HEK293 (cell line): ENCODE data around the gene PLEKHG2.

ENCODE experiments used
- BCL11B ChIP-seq: fragments of 450-650 bp; formaldehyde crosslinking; IDR thresholded peaks from 2 replicates; pipeline ENCODE4 v1.5.1; 2016; ENCODE audit warnings: low read depth, missing biosample characterization, missing genetic modification characterization
- GLI2 ChIP-seq: fragments of 450-650 bp; formaldehyde crosslinking; IDR thresholded peaks from 2 replicates; pipeline ENCODE4; 2017; ENCODE audit warnings: missing biosample characterization, missing genetic modification characterization, low read depth, borderline replicate concordance
- MYNN ChIP-seq: fragments of 450-650 bp; formaldehyde crosslinking; IDR thresholded peaks from 2 replicates; pipeline ENCODE4 v1.5.1; 2016; ENCODE audit warnings: missing biosample characterization, missing genetic modification characterization, borderline replicate concordance
- MZF1 ChIP-seq: fragments of 450-650 bp; formaldehyde crosslinking; IDR thresholded peaks from 2 replicates; pipeline ENCODE4 v1.5.1; 2017; ENCODE audit warnings: missing biosample characterization, missing genetic modification characterization, borderline replicate concordance
- PRDM6 ChIP-seq: fragments of 450-650 bp; formaldehyde crosslinking; IDR thresholded peaks from 2 replicates; pipeline ENCODE4 v1.5.1; 2017; ENCODE audit warnings: missing biosample characterization, missing genetic modification characterization
- REST ChIP-seq: fragments of 450-650 bp; formaldehyde crosslinking; IDR thresholded peaks from 2 replicates; pipeline ENCODE4 v1.5.1; 2016; ENCODE audit warnings: missing biosample characterization, missing genetic modification characterization
- SP2 ChIP-seq: fragments of 450-650 bp; formaldehyde crosslinking; IDR thresholded peaks from 2 replicates; pipeline ENCODE4 v1.5.1; 2016; ENCODE audit warnings: missing biosample characterization, missing genetic modification characterization
- SP7 ChIP-seq: fragments of 450-650 bp; formaldehyde crosslinking; IDR thresholded peaks from 2 replicates; pipeline ENCODE4 v1.5.1; 2016; ENCODE audit warnings: missing biosample characterization, missing genetic modification characterization
- YY2 ChIP-seq: fragments of 450-650 bp; formaldehyde crosslinking; IDR thresholded peaks from 2 replicates; pipeline ENCODE4 v1.5.1; 2016; ENCODE audit warnings: missing biosample characterization, missing genetic modification characterization
- ZBTB8A ChIP-seq: fragments of 450-650 bp; formaldehyde crosslinking; IDR thresholded peaks from 2 replicates; pipeline ENCODE4 v1.5.1; 2016; ENCODE audit warnings: missing biosample characterization, missing genetic modification characterization
- ZFP37 ChIP-seq: fragments of 450-650 bp; formaldehyde crosslinking; IDR thresholded peaks from 2 replicates; pipeline ENCODE4 v1.5.1; 2016; ENCODE audit warnings: missing biosample characterization, missing genetic modification characterization
- ZNF114 ChIP-seq: fragments of 450-650 bp; formaldehyde crosslinking; IDR thresholded peaks from 2 replicates; pipeline ENCODE4 v1.5.0; 2017; ENCODE audit warnings: missing biosample characterization, missing genetic modification characterization
- ZNF155 ChIP-seq: fragments of 450-650 bp; formaldehyde crosslinking; IDR thresholded peaks from 2 replicates; pipeline ENCODE4 v1.5.1; 2016; ENCODE audit warnings: missing biosample characterization, missing genetic modification characterization
- ZNF169 ChIP-seq: fragments of 450-650 bp; formaldehyde crosslinking; IDR thresholded peaks from 2 replicates; pipeline ENCODE4 v1.5.1; 2016; ENCODE audit warnings: missing biosample characterization, missing genetic modification characterization
- ZNF175 ChIP-seq: fragments of 450-650 bp; formaldehyde crosslinking; IDR thresholded peaks from 2 replicates; pipeline ENCODE4 v1.5.1; 2016; ENCODE audit warnings: missing biosample characterization, missing genetic modification characterization
- ZNF239 ChIP-seq: fragments of 450-650 bp; formaldehyde crosslinking; IDR thresholded peaks from 2 replicates; pipeline ENCODE4 v1.5.1; 2016; ENCODE audit warnings: missing biosample characterization, missing genetic modification characterization
- ZNF302 ChIP-seq: fragments of 450-650 bp; formaldehyde crosslinking; IDR thresholded peaks from 2 replicates; pipeline ENCODE4 v1.5.1; 2016; ENCODE audit warnings: missing biosample characterization, missing genetic modification characterization, low read depth
- ZNF423 ChIP-seq: fragments of 450-650 bp; formaldehyde crosslinking; IDR thresholded peaks from 2 replicates; pipeline ENCODE4 v1.5.1; 2016; ENCODE audit warnings: missing biosample characterization, missing genetic modification characterization
- ZNF501 ChIP-seq: fragments of 450-650 bp; formaldehyde crosslinking; IDR thresholded peaks from 2 replicates; pipeline ENCODE4 v1.5.1; 2016; ENCODE audit warnings: missing biosample characterization, missing genetic modification characterization
- ZNF510 ChIP-seq: fragments of 450-650 bp; formaldehyde crosslinking; IDR thresholded peaks from 2 replicates; pipeline ENCODE4 v1.5.1; 2018; ENCODE audit warnings: mild to moderate bottlenecking, missing genetic modification characterization, missing biosample characterization; ENCODE audit not compliant: insufficient replicate concordance
- ZNF561 ChIP-seq: fragments of 450-650 bp; IDR thresholded peaks from 2 replicates; pipeline ENCODE4 v1.5.1; 2018; ENCODE audit warnings: missing biosample characterization, missing genetic modification characterization, borderline replicate concordance
- ZNF600 ChIP-seq: fragments of 450-650 bp; formaldehyde crosslinking; IDR thresholded peaks from 2 replicates; pipeline ENCODE4 v1.5.1; 2016; ENCODE audit warnings: missing biosample characterization, missing genetic modification characterization
- ZNF629 ChIP-seq: fragments of 450-650 bp; formaldehyde crosslinking; IDR thresholded peaks from 2 replicates; pipeline ENCODE4 v1.5.1; 2017; ENCODE audit warnings: missing biosample characterization, missing genetic modification characterization
- ZNF664 ChIP-seq: fragments of 450-650 bp; formaldehyde crosslinking; IDR thresholded peaks from 2 replicates; pipeline ENCODE4 v1.5.1; 2016; ENCODE audit warnings: missing biosample characterization, missing genetic modification characterization
- ZNF670 ChIP-seq: fragments of 450-650 bp; formaldehyde crosslinking; IDR thresholded peaks from 2 replicates; pipeline ENCODE4 v1.5.1; 2016; ENCODE audit warnings: missing biosample characterization, missing genetic modification characterization, low read depth
- ZNF76 ChIP-seq: fragments of 450-650 bp; formaldehyde crosslinking; IDR thresholded peaks from 2 replicates; pipeline ENCODE4; 2016; ENCODE audit warnings: low read depth, missing biosample characterization, missing genetic modification characterization, borderline replicate concordance
- ZNF792 ChIP-seq: fragments of 450-650 bp; formaldehyde crosslinking; IDR thresholded peaks from 2 replicates; pipeline ENCODE4 v1.5.1; 2016; ENCODE audit warnings: missing biosample characterization, missing genetic modification characterization
- ZNF837 ChIP-seq: fragments of 450-650 bp; formaldehyde crosslinking; IDR thresholded peaks from 2 replicates; pipeline ENCODE4 v1.5.1; 2016; ENCODE audit warnings: missing biosample characterization, missing genetic modification characterization
- ZSCAN5A ChIP-seq: fragments of 450-650 bp; formaldehyde crosslinking; IDR thresholded peaks from 2 replicates; pipeline ENCODE4 v1.5.1; 2016; ENCODE audit warnings: missing biosample characterization, missing genetic modification characterization
- TF ChIP-seq, protein P1 (sequence below): fragments of 450-650 bp; formaldehyde crosslinking; IDR thresholded peaks from 2 replicates; pipeline ENCODE4 v1.5.1; 2016; ENCODE audit warnings: missing biosample characterization, missing genetic modification characterization
- TF ChIP-seq, protein P2 (sequence below): fragments of 450-650 bp; formaldehyde crosslinking; IDR thresholded peaks from 2 replicates; pipeline ENCODE4 v1.5.1; 2017; ENCODE audit warnings: missing biosample characterization, missing genetic modification characterization

The PLEKHG2 gene

GRCh38 chr19:39411832-39412099, 703 bp upstream of the PLEKHG2 start (continued):
- TF ChIP-seq ZNF239 = no peak
- no peak for TF ChIP-seq ZSCAN5A (tag by site-specific recombination)
- no peak for TF ChIP-seq ZNF169 (tag by site-specific recombination)
- TF ChIP-seq ZNF561 (tag by site-specific recombination) = peak; percentile 98; the same call in 1 of the 2 replicates
- TF ChIP-seq ZNF114 (tag by site-specific recombination) = no peak
- TF ChIP-seq PRDM6 = no peak
- TF ChIP-seq ZNF175 (tag by site-specific recombination) = no peak
- TF ChIP-seq ZNF423 (tag by site-specific recombination) = peak; percentile 95; the same call in 1 of the 2 replicates
- TF ChIP-seq ZNF792 (tag by site-specific recombination) = peak; percentile 89; the same call in 1 of the 2 replicates
- TF ChIP-seq ZFP37 = peak; percentile 93; the same call in 1 of the 2 replicates
- TF ChIP-seq ZNF510 = no peak
- TF ChIP-seq REST (tag by site-specific recombination) = peak; percentile 70; the same call in 1 of the 2 replicates
- TF ChIP-seq ZNF302 (tag by site-specific recombination) = 0 out of 2 replicates have a peak, but pooled peaks have one; percentile 13
- TF ChIP-seq, protein P1, sequence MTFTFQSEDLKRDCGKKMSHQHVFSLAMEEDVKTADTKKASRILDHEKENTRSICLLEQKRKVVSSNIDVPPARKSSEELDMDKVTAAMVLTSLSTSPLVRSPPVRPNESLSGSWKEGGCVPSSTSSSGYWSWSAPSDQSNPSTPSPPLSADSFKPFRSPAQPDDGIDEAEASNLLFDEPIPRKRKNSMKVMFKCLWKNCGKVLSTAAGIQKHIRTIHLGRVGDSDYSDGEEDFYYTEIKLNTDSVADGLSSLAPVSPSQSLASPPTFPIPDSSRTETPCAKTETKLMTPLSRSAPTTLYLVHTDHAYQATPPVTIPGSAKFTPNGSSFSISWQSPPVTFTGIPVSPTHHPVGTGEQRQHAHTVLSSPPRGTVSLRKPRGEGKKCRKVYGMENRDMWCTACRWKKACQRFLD = no peak
- TF ChIP-seq SP2 (tag by site-specific recombination) = no peak
- no peak; the same call in 1 of the 2 replicates for TF ChIP-seq ZBTB8A (tag by site-specific recombination)
- peak; percentile 97 for TF ChIP-seq ZNF501 (tag by site-specific recombination)
- TF ChIP-seq ZNF76 = no peak
- TF ChIP-seq ZNF600 (tag by site-specific recombination) = peak; percentile 30; the same call in 1 of the 2 replicates
- no peak for TF ChIP-seq SP7 (tag by site-specific recombination)
- TF ChIP-seq YY2 = peak; percentile 55; the same call in 1 of the 2 replicates
- no peak for TF ChIP-seq ZNF837 (tag by site-specific recombination)
- no peak for TF ChIP-seq ZNF155 (tag by site-specific recombination)
- TF ChIP-seq GLI2 (tag by site-specific recombination) = no peak
- no peak for TF ChIP-seq ZNF629 (tag by site-specific recombination)
- TF ChIP-seq, protein P2, sequence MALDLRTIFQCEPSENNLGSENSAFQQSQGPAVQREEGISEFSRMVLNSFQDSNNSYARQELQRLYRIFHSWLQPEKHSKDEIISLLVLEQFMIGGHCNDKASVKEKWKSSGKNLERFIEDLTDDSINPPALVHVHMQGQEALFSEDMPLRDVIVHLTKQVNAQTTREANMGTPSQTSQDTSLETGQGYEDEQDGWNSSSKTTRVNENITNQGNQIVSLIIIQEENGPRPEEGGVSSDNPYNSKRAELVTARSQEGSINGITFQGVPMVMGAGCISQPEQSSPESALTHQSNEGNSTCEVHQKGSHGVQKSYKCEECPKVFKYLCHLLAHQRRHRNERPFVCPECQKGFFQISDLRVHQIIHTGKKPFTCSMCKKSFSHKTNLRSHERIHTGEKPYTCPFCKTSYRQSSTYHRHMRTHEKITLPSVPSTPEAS (tag by site-specific recombination) = peak; percentile 91
- no peak for TF ChIP-seq MYNN (tag by site-specific recombination)
- no peak for TF ChIP-seq ZNF670
- no peak for TF ChIP-seq BCL11B
- peak; percentile 75 for TF ChIP-seq ZNF664
- TF ChIP-seq MZF1 (tag by site-specific recombination) = peak; percentile 89
- TF ChIP-seq, all 188 proteins: peak for 22
